ENCODE results near the gene ATP8B3.
"Not testable (repeated sequence)": the region's sequence is repeated elsewhere in the genome, so short reads cannot be mapped to it uniquely, and the experiment has no call there.

Gene ATP8B3

GRCh38 chr19:1761528-1762242 lies 50.4 kb downstream of the ATP8B3 start:
- DNase-seq: no peak
- in situ Hi-C loops (cut with HindIII; ENCODE audit: low pct_ligation_motif_present, low sequenced_read_pairs): no loop called here
- H3K27ac ChIP-seq: no peak overlapping the region
- peaks cover 88% of the 10 kb centered on the region for H3K27me3 ChIP-seq (replicated peaks)
- TF ChIP-seq CTCF (IDR thresholded peaks at IDR 0.05; ENCODE audit: low read depth, low read length, missing control alignments): no peak
- no peak overlapping the region for H3K4me3 ChIP-seq (ENCODE audit: low read depth, low read length)
- H3K36me3 ChIP-seq (replicated peaks): no peaks in the 10 kb centered on the region

- H3K27ac ChIP-seq; H3K36me3 ChIP-seq (replicated peaks); DNase-seq; in situ Hi-C loops (cut with HindIII; ENCODE audit: low pct_ligation_motif_present, low sequenced_read_pairs); H3K4me3 ChIP-seq (ENCODE audit: low read depth, low read length): not testable (repeated sequence)
- H3K27me3 ChIP-seq (replicated peaks): peaks cover 86% of the 10 kb centered on the region
Observed at GRCh38 chr19:1760786-1761527, 51.1 kb downstream of the ATP8B3 start.

- TF ChIP-seq CTCF (IDR thresholded peaks at IDR 0.05; ENCODE audit: low read depth, low read length, missing control alignments): peak; percentile 17
- DNase-seq: no peak
- no peaks in the 10 kb centered on the region for H3K36me3 ChIP-seq (replicated peaks)
- in situ Hi-C loops (cut with HindIII; ENCODE audit: low pct_ligation_motif_present, low sequenced_read_pairs): no loop called here
- H3K27ac ChIP-seq: no peak overlapping the region
- H3K4me3 ChIP-seq (ENCODE audit: low read depth, low read length): no peak overlapping the region
- peaks cover 86% of the 10 kb centered on the region for H3K27me3 ChIP-seq (replicated peaks)
Observed at GRCh38 chr19:1760020-1760419, 52.1 kb downstream of the ATP8B3 start.

GRCh38 chr19:1758959-1759903 lies 52.8 kb downstream of the ATP8B3 start:
- in situ Hi-C loops (cut with HindIII; ENCODE audit: low pct_ligation_motif_present, low sequenced_read_pairs): no loop called here
- Histone ChIP-seq H3K27me3 (replicated peaks) (peaks cover 85% of the 10 kb centered on the region), H3K4me3 (ENCODE audit: low read depth, low read length) (no peak overlapping the region), H3K27ac (no peak overlapping the region), H3K36me3 (replicated peaks) (no peaks in the 10 kb centered on the region)
- no peak for TF ChIP-seq CTCF (IDR thresholded peaks at IDR 0.05; ENCODE audit: low read depth, low read length, missing control alignments)
- DNase-seq: no peak

GRCh38 chr19:1758231-1758577 lies 53.9 kb downstream of the ATP8B3 start:
- Histone ChIP-seq H3K36me3 (replicated peaks) (no peaks in the 10 kb centered on the region), H3K27ac (no peak overlapping the region), H3K27me3 (replicated peaks) (peaks cover 80% of the 10 kb centered on the region), H3K4me3 (ENCODE audit: low read depth, low read length) (no peak overlapping the region)
- no peak for TF ChIP-seq CTCF (IDR thresholded peaks at IDR 0.05; ENCODE audit: low read depth, low read length, missing control alignments)
- no peak for DNase-seq
- in situ Hi-C loops (cut with HindIII; ENCODE audit: low pct_ligation_motif_present, low sequenced_read_pairs): no loop called here

Measured in brain microvascular endothelial cell (primary cell).